ENCODE measurements around the gene ENDOV. TPM values are rescaled to one million over a fixed set of nuclear protein-coding genes. Genes with fewer than 3 reads are reported as not detected.

The ENDOV gene
- total and polyA plus RNA-seq, 9 donors: 8.9 to 24.1 (median 20.8) TPM

GRCh38 chr17:80452173-80452915 lies 37.4 kb downstream of the ENDOV start:
- no peak for TF ChIP-seq EP300 (IDR thresholded peaks at IDR 0.05)
- TF ChIP-seq CTCF (IDR thresholded peaks at IDR 0.05): no peak
- no peak for TF ChIP-seq POLR2A (IDR thresholded peaks at IDR 0.05)
- Histone ChIP-seq H3K36me3 (no peaks in the 10 kb centered on the region), H3K4me1 (ENCODE audit: insufficient read depth) (peaks cover 16% of the 10 kb centered on the region), H3K9me3 (no peaks in the 10 kb centered on the region), H3K27ac (no peak overlapping the region), H3K27me3 (no peaks in the 10 kb centered on the region), H3K4me3 (no peak overlapping the region)
- intact Hi-C loops (cut with DNase I): no loop called here
- no peak for DNase-seq
- 70 to 85% (median 78%) methylated on average over 13 to 14 of the region's 14 CpGs for WGBS, 3 donors

GRCh38 chr17:80453126-80453997 lies 38.4 kb downstream of the ENDOV start:
- H3K4me1 ChIP-seq (ENCODE audit: insufficient read depth): peaks cover 18% of the 10 kb centered on the region
- 77 to 81% (median 79%) methylated on average over 19 of the region's 19 CpGs for WGBS, 3 donors
- no peaks in the 10 kb centered on the region for H3K9me3 ChIP-seq
- no peak for DNase-seq
- H3K36me3 ChIP-seq: no peaks in the 10 kb centered on the region
- no peak overlapping the region for H3K27ac ChIP-seq
- no peak overlapping the region for H3K4me3 ChIP-seq
- H3K27me3 ChIP-seq: no peaks in the 10 kb centered on the region
- intact Hi-C loops (cut with DNase I): no loop called here
- TF ChIP-seq EP300 (IDR thresholded peaks at IDR 0.05): no peak
- no peak for TF ChIP-seq POLR2A (IDR thresholded peaks at IDR 0.05)
- TF ChIP-seq CTCF (IDR thresholded peaks at IDR 0.05): no peak

- Histone ChIP-seq H3K27me3 (no peaks in the 10 kb centered on the region), H3K4me1 (ENCODE audit: insufficient read depth) (peaks cover 18% of the 10 kb centered on the region), H3K4me3 (peak overlapping the region; percentile 63), H3K9me3 (no peaks in the 10 kb centered on the region), H3K27ac (peak overlapping the region; percentile 87 to 98), H3K36me3 (no peaks in the 10 kb centered on the region)
- peak in 2 of 5 donors; percentile 51 to 52 for DNase-seq
- intact Hi-C loops (cut with DNase I): no loop called here
- TF ChIP-seq EP300 (IDR thresholded peaks at IDR 0.05) (no peak), POLR2A (IDR thresholded peaks at IDR 0.05) (no peak), CTCF (IDR thresholded peaks at IDR 0.05) (no peak)
- WGBS, 3 donors: 32 to 35% (median 33%) methylated on average over 36 of the region's 36 CpGs
Measured at GRCh38 chr17:80453998-80454556, 39.1 kb downstream of the ENDOV start.

GRCh38 chr17:80454557-80455335 lies 39.8 kb downstream of the ENDOV start:
- intact Hi-C loops (cut with DNase I): no loop called here
- Histone ChIP-seq H3K27ac (peak overlapping the region; percentile 87 to 98), H3K4me1 (ENCODE audit: insufficient read depth) (peaks cover 18% of the 10 kb centered on the region), H3K4me3 (peak overlapping the region; percentile 63), H3K9me3 (no peaks in the 10 kb centered on the region), H3K36me3 (no peaks in the 10 kb centered on the region), H3K27me3 (no peaks in the 10 kb centered on the region)
- DNase-seq: peak; percentile 96 to 99 (median 98)
- no peak for TF ChIP-seq EP300 (IDR thresholded peaks at IDR 0.05)
- peak; percentile 87 for TF ChIP-seq POLR2A (IDR thresholded peaks at IDR 0.05)
- peak in 1 of 3 donors; percentile 19 for TF ChIP-seq CTCF (IDR thresholded peaks at IDR 0.05)
- WGBS, 3 donors: 0 to 1% (median 0%) methylated on average over 40 to 88 of the region's 88 CpGs

All from ovary (tissue), 9 donors.